GM21423 (cell line): ENCODE results near the gene MOB2.
A peak's percentile ranks its signal among the peaks of the same experiment; 100 is the strongest.

Experiments used
- ATAC-seq: cut with Tn5 transposase; IDR thresholded peaks from one replicate; pipeline ENCODE4 v1.9.1; 2021; ENCODE audit warnings: mild to moderate bottlenecking, moderate library complexity; ENCODE audit not compliant: unreplicated experiment

The MOB2 gene, protein sequence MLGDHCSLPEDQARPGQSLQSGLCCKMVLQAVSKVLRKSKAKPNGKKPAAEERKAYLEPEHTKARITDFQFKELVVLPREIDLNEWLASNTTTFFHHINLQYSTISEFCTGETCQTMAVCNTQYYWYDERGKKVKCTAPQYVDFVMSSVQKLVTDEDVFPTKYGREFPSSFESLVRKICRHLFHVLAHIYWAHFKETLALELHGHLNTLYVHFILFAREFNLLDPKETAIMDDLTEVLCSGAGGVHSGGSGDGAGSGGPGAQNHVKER

DNA sequence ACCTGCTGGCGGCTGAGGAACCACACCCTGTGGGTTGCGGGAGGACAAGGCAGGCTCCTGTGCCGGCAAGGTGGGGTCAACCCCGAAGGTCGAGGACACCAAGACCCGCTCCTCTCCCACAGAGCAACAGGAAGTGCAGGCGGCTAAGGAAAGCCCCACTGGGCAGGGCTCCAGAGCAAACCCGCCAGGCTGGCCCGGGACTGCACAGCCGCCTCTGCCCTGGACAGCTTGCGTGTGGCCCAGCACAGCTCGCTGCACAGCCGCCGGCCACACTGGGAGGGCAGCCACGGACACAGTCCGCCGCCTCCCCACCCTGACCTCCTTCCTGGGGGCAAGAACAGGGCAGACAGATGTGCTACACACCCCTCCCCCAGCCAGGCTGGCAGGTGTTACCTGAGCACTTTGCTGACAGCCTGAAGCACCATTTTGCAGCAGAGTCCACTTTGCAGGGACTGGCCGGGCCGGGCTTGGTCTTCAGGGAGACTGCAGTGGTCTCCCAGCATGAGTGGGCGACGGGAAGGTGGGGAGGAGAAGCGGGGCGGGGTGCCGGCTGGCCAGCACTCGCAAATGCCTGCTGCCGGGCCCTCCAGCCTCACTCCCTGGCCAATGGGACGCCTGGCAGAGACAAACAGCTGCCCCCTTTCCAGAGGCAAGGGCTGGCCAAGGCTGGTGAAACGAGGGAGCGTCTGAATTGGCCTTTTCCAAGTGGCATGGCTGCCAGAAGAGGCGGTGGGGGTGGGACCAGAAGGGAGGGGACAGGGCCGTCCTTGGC is at the start of gene MOB2:
MOB2 (minus strand) TSS at position 726 of the 772 bp plus-strand sequence; CDS start at position 503, 223 bp downstream.
- ATAC-seq = no peak

DNA sequence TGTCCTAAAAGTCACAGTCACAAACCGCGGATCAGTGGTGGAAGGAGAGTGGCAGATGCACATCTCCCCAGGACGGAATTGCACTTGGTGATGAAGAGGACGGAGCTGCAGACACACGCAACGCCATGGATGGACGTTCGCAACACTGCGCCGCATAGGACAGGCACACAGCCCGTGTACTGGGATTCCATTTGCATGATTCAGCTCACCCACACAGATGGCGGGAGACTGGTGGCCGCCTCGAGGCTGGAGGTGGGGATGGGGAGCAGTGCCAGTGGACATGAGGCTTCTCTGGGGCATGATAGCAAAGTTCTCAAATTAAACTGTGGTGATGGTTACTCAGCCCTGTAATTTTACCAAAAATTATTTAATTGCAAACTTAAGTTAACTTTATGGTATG is 48.1 kb upstream of the MOB2 start:
- no peak for ATAC-seq

DNA sequence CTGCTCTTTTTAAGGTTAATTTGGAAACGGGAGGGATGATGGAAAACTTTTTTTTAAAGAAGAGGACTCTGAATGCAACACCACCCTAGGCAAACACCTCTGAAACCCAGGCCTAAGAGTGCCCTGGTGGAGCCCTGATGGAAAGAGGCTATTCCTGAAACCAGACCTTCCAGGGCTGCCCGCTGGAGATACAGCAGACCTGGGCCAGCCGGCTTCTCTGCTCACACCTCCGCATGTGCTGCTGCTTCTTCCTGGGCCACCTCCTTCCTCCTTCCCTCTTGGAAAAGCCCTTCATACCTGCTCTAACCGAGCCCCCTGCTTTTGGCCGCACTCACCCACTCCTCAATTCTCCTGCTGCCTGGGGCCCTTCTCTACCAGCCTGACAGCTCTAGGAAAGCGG is 47.6 kb upstream of the MOB2 start:
- no peak for ATAC-seq

DNA sequence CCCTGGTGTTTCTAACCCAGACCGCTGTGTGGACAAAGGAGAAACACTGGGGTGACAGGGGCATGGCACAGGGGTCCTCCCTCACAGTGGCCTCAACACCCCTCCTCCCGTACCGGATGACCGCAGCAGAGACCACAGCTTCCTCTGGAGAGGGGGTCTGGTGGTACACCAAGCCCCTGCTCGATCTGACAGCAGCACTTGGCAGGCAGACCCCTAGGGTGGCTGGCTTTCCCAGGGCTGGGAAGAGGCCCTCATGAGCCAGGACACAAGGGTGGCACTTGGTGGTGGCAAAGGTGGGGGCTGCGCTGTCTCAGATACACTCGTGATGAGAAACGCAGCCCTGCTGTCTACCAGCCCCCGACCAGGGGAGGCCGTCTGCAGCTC is 46.8 kb upstream of the MOB2 start:
- no peak for ATAC-seq

DNA sequence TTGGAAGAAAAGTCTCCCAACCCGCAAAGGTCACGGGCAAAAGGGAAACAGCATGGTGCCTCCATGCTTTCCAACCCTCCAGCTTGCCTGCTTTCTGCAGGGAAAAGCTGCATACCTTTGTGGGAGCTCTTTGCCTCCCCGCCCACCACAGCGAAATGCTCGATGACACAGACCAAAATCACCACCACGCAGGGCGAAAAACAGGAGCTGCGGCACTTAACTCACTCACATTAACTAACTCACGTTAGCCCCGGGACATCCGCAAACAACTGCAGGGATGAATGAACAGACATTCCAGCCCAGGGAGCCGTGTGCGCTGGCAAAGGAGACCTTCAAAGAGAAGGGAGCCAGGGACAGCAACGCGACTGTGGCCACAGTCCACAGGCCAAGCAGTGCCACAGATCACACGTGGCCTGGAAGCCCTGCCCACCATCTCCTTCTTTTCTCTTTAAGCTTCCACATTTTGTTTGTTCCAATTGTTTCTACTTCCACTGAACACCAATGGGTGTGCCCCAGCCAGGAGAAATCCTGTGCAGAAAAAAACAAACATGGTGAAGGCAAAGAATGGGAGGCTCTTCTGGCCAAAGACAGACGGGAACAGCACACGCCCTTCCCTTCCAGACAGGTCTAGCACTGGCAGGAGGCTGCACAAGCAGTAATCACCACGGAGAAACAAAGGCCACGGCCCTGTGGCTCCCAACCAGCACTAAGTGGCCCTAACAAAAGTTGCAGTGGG is 46.2 kb upstream of the MOB2 start:
- no peak for ATAC-seq

DNA sequence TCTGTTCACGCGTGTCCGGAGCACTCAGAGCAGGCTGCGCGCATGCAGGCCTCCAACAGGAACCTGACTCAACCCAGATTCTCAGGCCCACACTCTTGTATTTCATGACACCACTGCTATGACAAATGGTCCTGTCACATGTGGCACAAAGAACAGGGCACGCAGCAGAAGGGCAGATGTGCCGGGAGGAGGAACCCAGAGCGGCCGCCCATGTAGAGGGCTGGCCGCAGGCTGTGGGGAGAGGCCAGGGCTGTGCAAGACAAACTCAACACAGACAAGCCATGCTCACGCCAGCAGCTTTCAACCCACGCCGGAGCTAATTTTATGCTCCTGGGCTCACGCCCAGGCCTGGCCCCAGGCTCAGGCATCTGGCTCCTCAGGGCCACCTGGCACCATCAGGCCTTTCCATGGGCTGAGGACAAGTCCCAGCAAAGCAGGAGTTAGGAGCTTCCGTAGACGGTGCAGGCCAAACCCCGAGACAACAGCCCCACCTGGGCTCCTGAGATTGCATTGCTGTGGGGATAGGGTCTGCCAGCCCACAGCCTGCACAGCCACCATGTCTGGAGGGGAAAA is 45.5 kb upstream of the MOB2 start:
- ATAC-seq = no peak

DNA sequence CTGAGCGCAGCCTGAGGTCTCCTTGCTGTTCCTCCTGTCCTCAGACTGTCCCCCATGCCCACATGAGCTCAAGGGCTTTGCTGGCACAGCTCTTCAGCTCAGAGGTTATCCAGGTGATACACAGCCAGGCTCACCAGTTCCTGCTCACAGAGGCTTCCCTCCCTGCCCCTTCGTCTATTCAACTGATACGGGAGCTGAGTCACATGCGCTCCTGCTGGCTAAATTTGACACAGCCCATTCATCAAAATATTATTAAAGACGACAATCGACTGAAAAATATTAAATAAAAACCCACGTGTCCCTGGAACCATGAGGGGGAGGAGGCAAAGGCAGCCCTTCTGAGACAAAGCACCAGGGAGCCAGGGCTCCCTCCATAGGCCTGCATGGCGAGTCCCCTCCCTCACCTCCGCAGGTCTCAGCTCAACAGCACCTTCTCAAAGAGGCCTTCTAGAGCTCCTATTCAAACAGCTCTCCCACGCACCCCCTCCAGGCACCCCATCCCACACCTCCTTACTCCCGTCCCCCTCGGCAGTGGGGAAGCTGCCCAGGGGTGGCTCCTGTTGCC is 45.0 kb upstream of the MOB2 start:
- no peak for ATAC-seq

DNA sequence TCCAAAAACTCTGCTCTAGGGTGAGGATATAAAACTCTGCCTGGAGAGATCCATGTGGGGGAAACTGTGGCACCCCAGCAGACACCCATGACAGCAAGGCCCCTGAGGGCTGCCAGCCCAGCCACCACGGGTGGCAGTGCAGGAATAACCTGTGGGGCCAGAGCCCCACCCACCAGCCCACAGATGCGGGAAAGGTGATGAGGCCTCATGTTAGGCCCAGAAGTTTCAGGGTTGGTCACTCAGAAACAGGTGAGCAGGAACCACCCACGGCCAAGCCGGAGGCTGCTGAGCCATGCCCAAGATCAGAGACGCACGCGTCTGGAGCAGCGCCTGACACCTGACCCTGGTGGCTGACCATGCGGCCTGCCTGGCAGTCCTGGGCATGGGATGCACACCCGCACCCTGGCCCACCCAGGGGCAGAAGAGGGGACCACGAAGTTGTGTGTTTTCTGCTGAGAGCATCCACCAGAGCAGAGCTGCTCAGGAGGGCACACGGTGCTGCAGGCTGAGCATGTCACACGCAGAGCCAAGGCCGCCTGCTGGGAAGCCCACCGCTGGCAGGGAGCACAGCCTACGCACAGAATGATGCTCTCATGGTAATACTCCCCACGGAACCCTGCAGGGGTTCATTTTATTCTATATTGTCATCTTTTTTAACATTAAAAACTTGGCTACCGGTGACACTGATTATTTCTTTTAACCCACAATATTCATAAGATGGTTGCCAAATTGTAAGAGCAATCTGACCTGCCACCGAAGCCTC is 44.3 kb upstream of the MOB2 start:
- no peak for ATAC-seq

DNA sequence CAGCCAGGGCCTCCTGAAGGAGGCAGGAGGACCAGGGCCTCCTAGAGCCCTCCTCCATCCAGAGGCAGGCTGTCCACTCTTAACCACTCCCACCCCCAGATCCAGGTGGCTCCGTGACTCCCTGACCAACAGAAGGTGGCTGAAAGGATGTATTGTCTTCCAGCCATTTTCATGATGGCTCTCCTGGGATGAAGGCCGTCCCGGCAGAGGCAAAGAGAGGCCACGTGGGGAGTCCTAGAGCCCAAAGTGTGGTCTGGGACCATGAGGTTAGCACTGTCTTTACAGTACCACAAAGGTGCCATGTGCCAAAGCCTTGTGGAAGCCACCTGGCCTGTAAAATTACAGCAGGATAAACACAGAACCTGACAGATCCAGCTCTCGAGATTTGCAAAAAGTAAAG is 43.2 kb upstream of the MOB2 start:
- no peak for ATAC-seq

DNA sequence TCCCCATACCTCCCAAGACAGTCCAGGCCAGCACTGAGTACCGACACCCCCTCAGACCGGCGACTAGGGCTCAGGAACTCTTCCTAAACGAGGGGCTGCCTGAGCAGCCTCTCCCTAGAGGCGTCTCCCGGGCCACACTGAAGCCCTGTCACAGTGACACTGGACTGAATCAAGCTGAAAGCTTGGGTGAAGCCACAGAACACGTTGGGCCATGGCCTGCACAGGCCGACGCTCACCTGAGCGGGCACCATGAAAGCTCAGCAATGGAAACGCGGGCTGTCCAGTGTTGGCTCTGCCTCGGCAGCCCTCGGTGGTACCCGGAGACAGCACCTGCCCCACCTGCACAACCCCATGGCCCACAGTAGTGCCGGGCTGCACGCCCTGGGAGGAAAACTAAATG is 42.7 kb upstream of the MOB2 start:
- no peak for ATAC-seq

DNA sequence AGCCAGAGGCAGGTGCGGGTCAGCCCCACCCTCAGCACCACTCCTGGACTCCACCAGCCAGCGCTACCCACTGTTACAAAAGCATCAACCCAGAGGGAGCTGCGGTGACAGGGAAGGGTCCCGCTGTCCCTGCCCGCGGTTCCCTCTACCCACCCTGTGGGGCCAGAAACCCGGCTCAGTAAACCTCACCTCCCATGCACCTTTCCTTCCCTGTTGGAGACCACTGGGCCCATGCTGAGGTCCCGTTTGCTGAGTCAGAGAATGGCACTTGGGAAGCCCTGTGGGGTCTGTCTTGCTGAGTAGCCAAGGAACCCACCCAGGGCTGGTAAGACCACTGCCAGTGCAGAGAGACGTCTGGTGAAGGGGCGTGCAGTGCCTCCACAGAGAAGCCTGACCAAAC is 42.1 kb upstream of the MOB2 start:
- no peak for ATAC-seq

DNA sequence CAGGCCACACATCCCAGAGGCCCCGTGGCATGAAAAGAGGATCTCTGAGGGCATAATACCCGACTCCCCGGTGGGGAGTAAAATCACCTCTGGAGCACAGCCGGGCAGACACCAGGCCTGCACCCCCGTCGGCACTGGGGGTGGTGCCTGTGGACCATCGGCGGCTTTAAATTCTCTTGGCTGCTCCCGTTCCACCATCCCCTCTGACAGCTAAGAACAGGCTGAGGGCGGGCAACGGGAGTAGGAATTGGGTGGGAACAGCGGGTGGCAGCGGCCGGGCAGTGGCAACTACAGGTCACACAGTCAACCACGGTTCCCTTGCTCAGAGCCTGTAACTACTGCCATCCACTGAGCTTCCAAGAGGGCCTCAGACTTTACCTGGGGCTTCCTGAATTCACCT is 40.2 kb upstream of the MOB2 start:
- ATAC-seq = no peak

DNA sequence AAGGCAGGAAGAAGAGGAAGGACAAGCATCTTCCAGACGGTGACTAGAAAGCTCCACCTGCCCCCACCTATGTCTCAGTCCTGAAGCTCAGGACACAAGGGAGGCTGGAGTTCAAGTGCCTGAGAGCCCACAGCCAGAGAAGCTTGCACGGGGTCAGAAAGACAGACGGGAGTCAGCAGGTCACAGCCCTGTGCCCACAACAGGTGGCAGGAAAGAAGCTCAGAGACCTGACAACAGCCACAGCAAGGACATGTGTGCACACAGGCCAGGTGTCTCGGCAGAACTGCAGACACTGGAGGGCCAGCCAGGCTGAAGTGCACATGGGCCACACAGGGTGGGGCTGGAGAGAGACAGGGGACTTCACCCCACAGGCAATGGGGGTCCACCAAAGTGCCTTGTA is 37.2 kb upstream of the MOB2 start:
- no peak for ATAC-seq

DNA sequence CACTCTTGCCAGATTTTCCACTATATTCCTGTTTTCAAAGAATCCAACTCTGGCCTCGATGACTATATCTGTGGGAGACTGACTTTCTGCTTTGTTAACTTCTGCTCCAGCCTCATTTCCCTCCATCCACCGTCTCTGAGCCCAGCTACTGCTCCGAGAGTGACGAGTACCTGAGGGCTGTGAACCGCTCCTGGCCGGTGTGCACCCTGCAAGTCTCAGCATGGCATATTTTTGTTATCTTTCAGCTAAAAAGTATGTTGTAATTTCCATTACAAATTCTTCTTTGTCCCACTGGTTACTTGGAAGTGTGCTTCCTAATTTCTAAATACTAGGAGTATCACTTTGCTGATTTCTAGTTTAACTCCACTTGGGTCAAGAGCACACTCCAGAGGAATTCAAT is 36.5 kb upstream of the MOB2 start:
- no peak for ATAC-seq

DNA sequence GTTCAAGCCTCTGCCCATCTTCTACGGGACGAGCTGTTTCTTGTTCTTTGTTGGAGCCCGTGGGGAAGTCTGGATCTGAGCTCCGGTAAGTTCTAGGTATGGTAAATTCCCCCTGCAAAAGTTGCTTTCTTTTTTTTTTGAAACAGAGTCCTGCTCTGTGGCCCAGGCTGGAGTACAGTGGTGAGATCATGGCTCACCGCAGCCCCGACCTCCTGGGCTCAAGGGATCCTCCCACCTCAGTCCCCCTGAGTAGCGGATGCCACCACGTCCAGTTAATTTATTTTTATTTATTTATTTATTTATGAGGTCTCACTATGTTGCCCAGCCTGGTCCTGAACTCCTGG is 35.5 kb upstream of the MOB2 start:
- peak; percentile 20 for ATAC-seq

DNA sequence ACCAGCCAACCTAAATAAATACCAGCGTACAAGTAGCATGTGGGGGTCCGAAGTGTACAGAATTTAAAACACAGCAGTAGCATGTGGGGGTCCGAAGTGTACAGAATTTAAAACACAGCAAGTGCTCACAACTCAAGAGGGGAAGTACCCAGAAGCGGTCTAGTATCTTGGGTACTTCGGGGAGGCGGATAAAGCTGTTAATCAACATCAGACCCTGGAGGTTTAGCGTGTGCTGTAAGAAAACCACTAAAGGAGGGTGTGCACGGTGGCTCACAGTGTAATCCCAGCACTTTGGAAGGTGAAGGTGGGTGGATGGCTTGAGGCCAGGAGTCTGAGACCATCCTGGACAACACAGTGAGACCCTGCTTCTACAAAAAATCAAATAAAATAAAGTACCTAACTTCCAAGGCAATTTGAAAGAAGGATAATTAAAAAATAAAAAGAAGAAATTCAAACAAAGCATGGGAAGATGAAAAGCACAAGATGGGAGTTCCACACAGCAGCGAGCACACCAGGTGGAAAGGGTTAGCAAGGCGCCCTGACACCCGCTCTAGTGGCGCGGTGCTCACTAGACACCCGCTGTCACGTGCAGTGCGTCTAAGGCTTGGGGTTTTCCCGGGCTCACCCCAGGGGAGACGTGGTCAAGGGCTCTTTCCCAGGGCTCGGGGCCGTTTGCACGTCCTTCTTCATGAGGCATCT is 35.0 kb upstream of the MOB2 start:
- ATAC-seq = peak; percentile 71

DNA sequence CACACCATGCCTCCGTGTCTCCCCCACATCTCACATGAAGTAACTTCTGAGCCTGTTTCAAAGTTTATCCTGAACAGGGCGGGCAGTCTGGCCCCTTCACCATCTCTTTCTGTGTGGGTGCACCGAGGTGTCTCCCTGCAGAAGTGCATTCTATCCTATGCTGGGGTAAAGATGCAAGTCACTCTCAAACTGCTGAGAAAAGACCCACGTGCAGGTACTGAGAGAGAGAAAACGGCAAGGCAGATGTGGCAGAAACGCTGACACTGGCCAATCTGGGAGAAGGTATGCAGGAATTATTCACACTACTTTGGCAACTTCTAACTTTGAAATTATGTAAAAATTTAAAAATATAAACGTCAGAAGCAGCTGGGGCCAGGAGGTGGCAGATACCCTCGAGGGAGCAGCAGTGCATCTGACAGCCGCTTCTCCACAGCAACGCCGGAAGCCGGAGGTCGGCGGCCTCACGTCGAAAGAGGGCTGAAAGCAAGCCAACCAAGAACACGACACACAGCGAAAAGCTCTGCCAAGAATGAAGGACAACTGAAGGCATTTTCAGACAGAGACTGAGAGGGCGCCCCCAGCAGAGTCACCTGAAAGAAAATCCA is 34.2 kb upstream of the MOB2 start:
- no peak for ATAC-seq

DNA sequence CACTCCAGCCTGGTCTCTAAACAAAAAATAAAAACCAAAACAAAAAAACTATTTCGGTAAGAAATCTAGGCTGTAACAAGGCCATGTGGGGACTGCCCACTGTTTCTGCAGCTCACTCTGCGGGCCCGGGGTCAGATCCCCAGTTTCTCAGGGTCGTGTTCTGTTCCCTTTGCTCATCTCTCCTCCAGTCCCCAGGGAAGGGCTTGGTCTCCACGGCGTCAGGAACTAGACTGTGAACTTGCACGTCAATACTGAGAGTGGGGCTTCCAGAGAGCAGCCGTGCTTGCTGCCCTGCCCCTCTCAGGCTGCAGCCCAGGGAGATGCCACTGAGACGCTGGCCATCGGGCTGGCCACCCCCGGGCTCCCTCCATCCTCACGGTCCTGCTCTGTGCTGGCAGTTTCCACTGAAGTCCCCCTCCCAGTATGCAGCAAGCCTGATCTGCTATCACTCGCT is 33.7 kb upstream of the MOB2 start:
- no peak for ATAC-seq
